Measurements from ENCODE around the gene NFATC4. TPM values are rescaled to one million over a fixed set of nuclear protein-coding genes. Genes with fewer than 3 reads are reported as not detected.
A peak's percentile ranks its signal among the peaks of the same experiment; 100 is the strongest.

NFATC4 gene
- total and polyA plus RNA-seq, 2 experiments from 2014 or later, result 20.9 to 26.6 TPM

GRCh38 chr14:24339284-24340151 lies 28.5 kb upstream of the NFATC4 start, which contains the start of gene RIPK3:
TSS of gene RIPK3 (minus strand) at chr14:24339991. CDS start at chr14:24339826, 165 bp downstream.
- Mint-ChIP-seq H3K4me1 (peaks cover 14% of the 10 kb centered on the region), H3K27ac (no peak within 1 kb of the TSS), H3K4me3 (peak within 1 kb of the TSS; percentile 84), H3K36me3 (ENCODE audit: low read depth) (no peaks in the 10 kb centered on the region), H3K27me3 (ENCODE audit: insufficient read depth, low read depth, poor library complexity) (peaks cover 71% of the 10 kb centered on the region), H3K9me3 (no peaks in the 10 kb centered on the region)
- Histone ChIP-seq H3K9me2 (ENCODE audit: insufficient read depth) (no peaks in the 10 kb centered on the region), H3K4me2 (peak within 1 kb of the TSS; percentile 97), H3K27ac (ENCODE audit: low read depth) (no peak within 1 kb of the TSS), H3K36me3 (ENCODE audit: insufficient read depth) (no peaks in the 10 kb centered on the region), H3K4me3 (peak within 1 kb of the TSS; percentile 85), H4K20me1 (replicated peaks; ENCODE audit: insufficient read depth) (peaks cover 4% of the 10 kb centered on the region; the same call in 1 of the 2 replicates), H2AFZ (peak within 1 kb of the TSS; percentile 100), H3K27me3 (ENCODE audit: insufficient read depth) (peaks cover 99% of the 10 kb centered on the region), H3F3A (replicated peaks; ENCODE audit: low read depth) (no peaks in the 10 kb centered on the region), H3K4me1 (ENCODE audit: insufficient read depth) (peaks cover 14% of the 10 kb centered on the region; the same call in 1 of the 2 replicates), H3K79me2 (replicated peaks; ENCODE audit: insufficient read depth) (no peaks in the 10 kb centered on the region)
- TF ChIP-seq NANOG (IDR thresholded peaks at IDR 0.05; ENCODE audit: borderline replicate concordance), result no peak
- no peak for TF ChIP-seq CREB1 (CRISPR knock-in tag; IDR thresholded peaks at IDR 0.05; ENCODE audit: low read depth)
- TF ChIP-seq EZH2 (IDR thresholded peaks at IDR 0.05; ENCODE audit: low read depth, unreplicated experiment), result peak; percentile 58
- TF ChIP-seq ZNF114 (CRISPR knock-in tag; IDR thresholded peaks at IDR 0.05), result no peak
- no peak for TF ChIP-seq EZH2phosphoT487 (IDR thresholded peaks at IDR 0.05; ENCODE audit: unreplicated experiment)
- ATAC-seq (peak; percentile 67), DNase-seq (ENCODE audit: low spot score) (peak; percentile 72)

GRCh38 chr14:24340606-24341005 lies 27.4 kb upstream of the NFATC4 start:
- Mint-ChIP-seq H3K27ac (no peak overlapping the region), H3K4me1 (peaks cover 8% of the 10 kb centered on the region; the same call in 2 of the 3 replicates), H3K4me3 (no peak overlapping the region), H3K36me3 (ENCODE audit: low read depth) (no peaks in the 10 kb centered on the region), H3K9me3 (no peaks in the 10 kb centered on the region), H3K27me3 (ENCODE audit: insufficient read depth, low read depth, poor library complexity) (peaks cover 69% of the 10 kb centered on the region)
- Histone ChIP-seq H3K4me3 (no peak overlapping the region), H3K27me3 (ENCODE audit: insufficient read depth) (peaks cover 99% of the 10 kb centered on the region), H4K20me1 (replicated peaks; ENCODE audit: insufficient read depth) (peaks cover 4% of the 10 kb centered on the region; the same call in 1 of the 2 replicates), H3K36me3 (ENCODE audit: insufficient read depth) (no peaks in the 10 kb centered on the region), H3F3A (replicated peaks; ENCODE audit: low read depth) (no peaks in the 10 kb centered on the region), H2AFZ (no peak overlapping the region), H3K27ac (ENCODE audit: low read depth) (no peak overlapping the region), H3K9me2 (ENCODE audit: insufficient read depth) (no peaks in the 10 kb centered on the region), H3K79me2 (replicated peaks; ENCODE audit: insufficient read depth) (no peaks in the 10 kb centered on the region), H3K4me2 (no peak overlapping the region), H3K4me1 (ENCODE audit: insufficient read depth) (peaks cover 7% of the 10 kb centered on the region; the same call in 1 of the 2 replicates)
- no peak for ATAC-seq
- TF ChIP-seq EZH2 (IDR thresholded peaks at IDR 0.05; ENCODE audit: low read depth, unreplicated experiment) (peak; percentile 5), ZNF331 (CRISPR knock-in tag; IDR thresholded peaks at IDR 0.05; ENCODE audit: low read depth) (no peak)
- DNase-seq (ENCODE audit: low spot score), result no peak

- Mint-ChIP-seq H3K9me3 (no peaks in the 10 kb centered on the region), H3K27ac (no peak overlapping the region), H3K4me1 (no peaks in the 10 kb centered on the region; the same call in 2 of the 3 replicates), H3K4me3 (no peak overlapping the region), H3K36me3 (ENCODE audit: low read depth) (no peaks in the 10 kb centered on the region), H3K27me3 (ENCODE audit: insufficient read depth, low read depth, poor library complexity) (peaks cover 46% of the 10 kb centered on the region)
- H3F3A ChIP-seq (replicated peaks; ENCODE audit: low read depth), result no peaks in the 10 kb centered on the region
- H3K27me3 ChIP-seq (ENCODE audit: insufficient read depth), result peaks cover 92% of the 10 kb centered on the region
- peaks cover 4% of the 10 kb centered on the region; the same call in 1 of the 2 replicates for H4K20me1 ChIP-seq (replicated peaks; ENCODE audit: insufficient read depth)
- no peaks in the 10 kb centered on the region for H3K36me3 ChIP-seq (ENCODE audit: insufficient read depth)
- H3K79me2 ChIP-seq (replicated peaks; ENCODE audit: insufficient read depth), result no peaks in the 10 kb centered on the region
- H3K4me2 ChIP-seq, result no peak overlapping the region
- no peak overlapping the region for H3K4me3 ChIP-seq
- no peak overlapping the region for H2AFZ ChIP-seq
- ATAC-seq (no peak), DNase-seq (ENCODE audit: low spot score) (no peak)
- no peak overlapping the region for H3K27ac ChIP-seq (ENCODE audit: low read depth)
- no peaks in the 10 kb centered on the region for H3K9me2 ChIP-seq (ENCODE audit: insufficient read depth)
- H3K4me1 ChIP-seq (ENCODE audit: insufficient read depth), result no peaks in the 10 kb centered on the region
- TF ChIP-seq REST (IDR thresholded peaks at IDR 0.05; ENCODE audit: unreplicated experiment), result no peak
- TF ChIP-seq NANOG (IDR thresholded peaks at IDR 0.05; ENCODE audit: borderline replicate concordance), result no peak
- TF ChIP-seq ETS1 (IDR thresholded peaks at IDR 0.05), result no peak
- TF ChIP-seq ZNF331 (CRISPR knock-in tag; IDR thresholded peaks at IDR 0.05; ENCODE audit: low read depth), result no peak
- no peak for TF ChIP-seq STAT1 (IDR thresholded peaks at IDR 0.05; ENCODE audit: unreplicated experiment)
Measured at GRCh38 chr14:24342889-24343288, 25.1 kb upstream of the NFATC4 start.

All from GM23338 (cell line).